GM23248 (cell line): Measurements from ENCODE around the gene NAV2. TPM values are rescaled to one million over a fixed set of nuclear protein-coding genes. Genes with fewer than 3 reads are reported as not detected.

ENCODE experiments used
- DNase-seq: peaks from one replicate; pipeline ENCODE4 v3.0.0-alpha.2; 2015
- H2AFZ ChIP-seq: fragments of 200-600 bp; sonication (generic); 2 replicates; pipeline ENCODE4 v1.6.1; 2016; ENCODE audit warnings: antibody characterized with exemption
- H3F3A ChIP-seq: fragments of 200-600 bp; sonication (generic); 2 replicates; pipeline ENCODE4 v1.6.1; 2016; ENCODE audit warnings: mild to moderate bottlenecking, antibody characterized with exemption, mixed run types; ENCODE audit not compliant: insufficient read depth
- H3K27ac ChIP-seq: fragments of 200-600 bp; sonication (generic); 2 replicates; pipeline ENCODE4 v1.5.1; 2016; ENCODE audit warnings: mild to moderate bottlenecking
- H3K27me3 ChIP-seq: fragments of 200-600 bp; sonication (generic); replicated peaks from 2 replicates; pipeline ENCODE4 v1.6.1; 2016; ENCODE audit warnings: mild to moderate bottlenecking; ENCODE audit not compliant: insufficient read depth
- H3K36me3 ChIP-seq: fragments of 200-600 bp; sonication (generic); 2 replicates; pipeline ENCODE4 v1.6.1; 2016; ENCODE audit warnings: low read depth, mild to moderate bottlenecking
- H3K4me1 ChIP-seq: fragments of 200-600 bp; sonication (generic); 2 replicates; pipeline ENCODE4 v1.6.1; 2016; ENCODE audit warnings: mild to moderate bottlenecking; ENCODE audit not compliant: insufficient read depth
- H3K4me2 ChIP-seq: fragments of 200-600 bp; sonication (generic); one replicate; pipeline ENCODE4 v1.6.1; 2016; ENCODE audit warnings: mild to moderate bottlenecking; ENCODE audit not compliant: unreplicated experiment
- H3K4me3 ChIP-seq: fragments of 200-600 bp; sonication (generic); 2 replicates; pipeline ENCODE4 v1.5.1; 2016; ENCODE audit warnings: mild to moderate bottlenecking
- H3K79me2 ChIP-seq: fragments of 200-600 bp; sonication (generic); 2 replicates; pipeline ENCODE4 v1.6.1; 2016; ENCODE audit warnings: mild to moderate bottlenecking; ENCODE audit not compliant: insufficient read depth
- H3K9ac ChIP-seq: fragments of 200-600 bp; sonication (generic); 2 replicates; pipeline ENCODE4 v1.6.1; 2016; ENCODE audit warnings: mild to moderate bottlenecking
- H3K9me2 ChIP-seq: fragments of 200-600 bp; sonication (generic); 2 replicates; pipeline ENCODE4 v1.6.1; 2016; ENCODE audit warnings: mixed run types, mild to moderate bottlenecking, moderate library complexity; ENCODE audit not compliant: insufficient read depth
- H3K9me3 ChIP-seq: fragments of 200-600 bp; sonication (generic); one replicate; pipeline ENCODE4 v1.6.1; 2017; ENCODE audit warnings: low read depth
- H4K20me1 ChIP-seq: fragments of 200-600 bp; sonication (generic); 2 replicates; pipeline ENCODE4 v1.6.0; 2016; ENCODE audit not compliant: insufficient read depth
- EZH2 ChIP-seq: fragments of 200-600 bp; sonication (generic); IDR thresholded peaks from 2 replicates; pipeline ENCODE4 v1.6.1; 2018; ENCODE audit warnings: antibody characterized with exemption, mild to moderate bottlenecking; ENCODE audit not compliant: insufficient read depth, poor library complexity, severe bottlenecking
- EZH2phosphoT487 ChIP-seq: fragments of 200-600 bp; sonication (generic); IDR thresholded peaks from 2 replicates; pipeline ENCODE4 v1.6.1; 2018; ENCODE audit warnings: antibody characterized with exemption, moderate library complexity, mild to moderate bottlenecking, low read depth; ENCODE audit not compliant: insufficient read depth
- WGBS, 2 experiments: methylation state at CpG; one replicate each; pipeline ENCODE4 v1.1.6; 2015 to 2017; ENCODE audit warnings: low lambda C conversion rate in 2 of 2, low coverage in 1 of 2; ENCODE audit errors: missing lambda C conversion rate in 2 of 2; 5-methylcytosine and 5-hydroxymethylcytosine counted together
- in situ Hi-C: fragments of 300-500 bp; cut with MboI; formaldehyde crosslinking; loops from 2 replicates; pipeline ENCODE4 v1.15.0; 2020
- polyA plus RNA-seq: library from polyadenylated mRNA; unstranded; fragments of >200 nt; fragmentation: Nextera tagmentation; extraction: Ambion mirVana; gene quantifications from 2 replicates; pipeline ENCODE4 v1.2.1, GENCODE V29; 2016
- total RNA-seq: library from RNA; depleted of rRNA; stranded (reverse); fragments of >200 nt; shearing (Covaris generic); gene quantifications from 2 replicates; pipeline ENCODE4 v1.2.3, GENCODE V29; 2014

Gene NAV2
- total and polyA plus RNA-seq, 2 experiments from 2014 or later, result 5.7 to 11.9 TPM

DNA sequence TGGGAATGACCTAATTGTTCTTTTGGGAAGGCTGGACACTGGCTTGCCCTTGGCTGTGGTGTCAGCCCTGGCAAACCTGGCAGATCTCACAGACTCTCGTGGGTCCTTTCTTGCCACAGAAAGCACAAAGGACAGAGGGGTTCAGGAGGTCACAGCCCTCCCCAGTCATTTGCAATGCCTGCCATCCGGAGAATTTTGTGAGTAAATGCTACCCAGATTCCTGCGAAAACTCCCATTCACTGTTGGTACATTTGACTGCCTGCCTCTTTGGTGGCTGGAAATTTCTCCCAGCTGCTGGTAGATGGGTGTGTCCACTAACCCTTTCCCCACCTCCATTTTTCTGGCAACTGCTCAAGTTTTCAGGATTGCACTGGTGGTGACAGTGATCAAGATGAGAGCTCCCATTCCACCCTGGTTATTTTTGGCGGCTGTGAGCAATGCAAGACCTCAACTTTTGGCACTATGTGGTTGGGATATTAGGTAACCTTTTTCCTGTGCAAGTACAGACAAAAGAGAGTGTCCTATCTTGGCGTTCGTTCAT lies 155.7 kb downstream of the NAV2 start:
- H3K9ac ChIP-seq, result peak overlapping the region; percentile 26; the same call in 1 of the 2 replicates
- in situ Hi-C loops, result no loop called here
- H3K27ac ChIP-seq, result peak overlapping the region; percentile 69
- H3K9me2 ChIP-seq, result no peaks in the 10 kb centered on the region
- peaks cover 69% of the 10 kb centered on the region for H3K79me2 ChIP-seq
- DNase-seq, result peak; percentile 93
- no peak for TF ChIP-seq EZH2phosphoT487
- TF ChIP-seq EZH2, result no peak
- H3K9me3 ChIP-seq, result no peaks in the 10 kb centered on the region
- H3K4me3 ChIP-seq, result peak overlapping the region; percentile 43
- no peak overlapping the region for H2AFZ ChIP-seq
- H3K27me3 ChIP-seq, result no peaks in the 10 kb centered on the region
- peak overlapping the region; percentile 58 for H3K4me2 ChIP-seq
- H3F3A ChIP-seq, result peaks cover 38% of the 10 kb centered on the region
- 4 to 5% methylated on average over 6 of the region's 6 CpGs for WGBS, 2 experiments
- peaks cover 19% of the 10 kb centered on the region for H3K4me1 ChIP-seq
- H4K20me1 ChIP-seq, result no peaks in the 10 kb centered on the region
- no peaks in the 10 kb centered on the region for H3K36me3 ChIP-seq

DNA sequence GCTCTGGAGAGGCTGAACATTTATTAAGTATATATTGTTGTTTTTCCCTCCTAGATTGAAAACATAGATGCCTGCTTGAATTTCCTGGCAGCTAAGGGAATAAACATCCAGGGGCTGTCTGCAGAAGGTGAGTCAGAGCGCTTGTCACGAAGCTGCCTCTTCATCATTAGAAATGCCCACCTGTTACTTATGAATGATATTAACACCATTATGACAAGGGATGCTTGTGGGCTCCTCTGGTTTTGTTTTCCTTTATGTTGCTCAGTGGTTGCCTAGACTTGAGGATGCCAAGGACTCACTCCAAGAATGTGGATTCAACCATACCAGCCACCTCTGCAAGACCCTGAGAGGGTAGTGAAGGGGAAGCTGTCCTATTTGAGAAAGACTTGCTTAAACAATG lies 156.2 kb downstream of the NAV2 start:
- H3K36me3 ChIP-seq, result no peaks in the 10 kb centered on the region
- H3K9ac ChIP-seq, result peak overlapping the region; percentile 26; the same call in 1 of the 2 replicates
- H3K4me1 ChIP-seq, result peaks cover 19% of the 10 kb centered on the region
- no peak for TF ChIP-seq EZH2
- no peak for TF ChIP-seq EZH2phosphoT487
- H4K20me1 ChIP-seq, result no peaks in the 10 kb centered on the region
- H3F3A ChIP-seq, result peaks cover 38% of the 10 kb centered on the region
- H3K4me2 ChIP-seq, result peak overlapping the region; percentile 58
- no peak for DNase-seq
- H3K27me3 ChIP-seq, result no peaks in the 10 kb centered on the region
- no peaks in the 10 kb centered on the region for H3K9me2 ChIP-seq
- H3K4me3 ChIP-seq, result peak overlapping the region; percentile 43
- H3K27ac ChIP-seq, result peak overlapping the region; percentile 69
- in situ Hi-C loops, result no loop called here
- no peaks in the 10 kb centered on the region for H3K9me3 ChIP-seq
- H2AFZ ChIP-seq, result no peak overlapping the region
- WGBS, 2 experiments, result 52 to 63% methylated on average over 2 of the region's 2 CpGs
- H3K79me2 ChIP-seq, result peaks cover 64% of the 10 kb centered on the region

DNA sequence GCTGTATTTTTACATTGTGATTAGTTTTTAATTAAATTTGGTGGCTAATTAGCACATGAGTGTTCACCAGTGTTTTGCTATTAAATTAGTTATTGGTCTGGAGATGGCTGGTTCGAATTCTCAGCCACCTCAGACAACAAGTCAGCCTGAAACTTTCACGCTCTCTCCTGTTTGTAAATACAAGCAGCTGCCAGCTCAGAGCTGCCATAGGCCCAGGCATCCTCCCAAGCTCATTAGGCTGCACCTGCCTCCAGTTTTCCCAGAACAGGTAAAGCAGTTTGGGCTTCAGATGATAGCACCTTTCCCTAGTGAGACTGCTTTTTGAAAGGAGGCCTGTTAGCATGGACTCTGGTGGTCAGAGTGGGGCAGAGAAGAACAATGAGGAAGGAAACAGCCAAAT lies 156.8 kb downstream of the NAV2 start:
- Histone ChIP-seq H3K4me3 (no peak overlapping the region), H3F3A (peaks cover 38% of the 10 kb centered on the region), H3K27ac (peak overlapping the region; percentile 69; the same call in 1 of the 2 replicates), H3K36me3 (no peaks in the 10 kb centered on the region), H3K9ac (no peak overlapping the region), H3K79me2 (peaks cover 61% of the 10 kb centered on the region), H2AFZ (no peak overlapping the region), H4K20me1 (no peaks in the 10 kb centered on the region), H3K4me1 (peaks cover 19% of the 10 kb centered on the region), H3K9me3 (no peaks in the 10 kb centered on the region), H3K27me3 (no peaks in the 10 kb centered on the region), H3K9me2 (no peaks in the 10 kb centered on the region), H3K4me2 (no peak overlapping the region)
- TF ChIP-seq EZH2, result no peak
- no peak for TF ChIP-seq EZH2phosphoT487
- DNase-seq, result no peak
- in situ Hi-C loops, result no loop called here
- WGBS, 2 experiments, result 100% methylated on average over 2 of the region's 2 CpGs

GRCh38 chr11:19869946-19870589 lies 157.4 kb downstream of the NAV2 start:
- Histone ChIP-seq H3F3A (peaks cover 38% of the 10 kb centered on the region), H3K36me3 (no peaks in the 10 kb centered on the region), H3K9ac (no peak overlapping the region), H3K79me2 (peaks cover 57% of the 10 kb centered on the region), H4K20me1 (no peaks in the 10 kb centered on the region), H3K4me3 (no peak overlapping the region), H3K9me3 (no peaks in the 10 kb centered on the region), H3K27ac (no peak overlapping the region), H2AFZ (no peak overlapping the region), H3K4me1 (peaks cover 19% of the 10 kb centered on the region), H3K4me2 (no peak overlapping the region), H3K27me3 (no peaks in the 10 kb centered on the region), H3K9me2 (no peaks in the 10 kb centered on the region)
- TF ChIP-seq EZH2, result no peak
- TF ChIP-seq EZH2phosphoT487, result no peak
- in situ Hi-C loops, result no loop called here
- no peak for DNase-seq
- 95% methylated on average over 9 of the region's 9 CpGs for WGBS, 2 experiments
